ENCODE data around the gene MED12L.

MED12L gene

GRCh38 chr3:151467069-151467468 lies 381.6 kb downstream of the MED12L start:
- POLR2A ChIA-PET, result no interaction called here
- no peak overlapping the region for H3K4me3 ChIP-seq (ENCODE audit: low read depth, low read length)
- CTCF ChIA-PET, result interaction anchor here (0.8 to 8.0 kb wide), 16 partner anchors 8 to 472 kb away, joined by 3 to 77 read pairs (median 6); partner anchors contain the start of gene IGSF10
- no peak for DNase-seq (ENCODE audit: low read depth, low spot score)
- TF ChIP-seq CTCF (IDR thresholded peaks at IDR 0.05; ENCODE audit: insufficient read depth, low read length, missing control alignments), result no peak

- no peak overlapping the region for H3K4me3 ChIP-seq (ENCODE audit: low read depth, low read length)
- CTCF ChIA-PET, result interaction anchor here (0.6 to 8.0 kb wide), 30 partner anchors 9 to 508 kb away, joined by 3 to 77 read pairs (median 4); partner anchors contain the start of gene IGSF10
- POLR2A ChIA-PET, result no interaction called here
- TF ChIP-seq CTCF (IDR thresholded peaks at IDR 0.05; ENCODE audit: insufficient read depth, low read length, missing control alignments), result peak; percentile 77
- no peak for DNase-seq (ENCODE audit: low read depth, low spot score)
These were observed 382.9 kb downstream of the MED12L start for GRCh38 chr3:151468284-151468917.

- no peak for TF ChIP-seq CTCF (IDR thresholded peaks at IDR 0.05; ENCODE audit: insufficient read depth, low read length, missing control alignments)
- no peak for DNase-seq (ENCODE audit: low read depth, low spot score)
- no peak overlapping the region for H3K4me3 ChIP-seq (ENCODE audit: low read depth, low read length)
- CTCF ChIA-PET, result interaction anchor here (1.6 kb wide), 1 partner anchor 8 kb away, joined by 13 read pairs; no protein-coding TSS in a partner anchor
- POLR2A ChIA-PET, result no interaction called here
These were observed 391.0 kb downstream of the MED12L start for GRCh38 chr3:151476344-151477018.

GRCh38 chr3:151477591-151478334 lies 392.3 kb downstream of the MED12L start:
- no peak for DNase-seq (ENCODE audit: low read depth, low spot score)
- ChIA-PET POLR2A (no interaction called here), CTCF (interaction anchor here (1.6 kb wide), 1 partner anchor 10 kb away, joined by 13 read pairs; no protein-coding TSS in a partner anchor)
- H3K4me3 ChIP-seq (ENCODE audit: low read depth, low read length), result no peak overlapping the region
- TF ChIP-seq CTCF (IDR thresholded peaks at IDR 0.05; ENCODE audit: insufficient read depth, low read length, missing control alignments), result no peak

GRCh38 chr3:151478335-151478697 lies 392.9 kb downstream of the MED12L start:
- no peak overlapping the region for H3K4me3 ChIP-seq (ENCODE audit: low read depth, low read length)
- CTCF ChIA-PET, result interaction anchor here (2.4 kb wide), 1 partner anchor 11 kb away, joined by 21 read pairs; no protein-coding TSS in a partner anchor
- no peak for TF ChIP-seq CTCF (IDR thresholded peaks at IDR 0.05; ENCODE audit: insufficient read depth, low read length, missing control alignments)
- DNase-seq (ENCODE audit: low read depth, low spot score), result no peak
- POLR2A ChIA-PET, result no interaction called here

GRCh38 chr3:151479452-151479851 lies 394.0 kb downstream of the MED12L start:
- POLR2A ChIA-PET, result no interaction called here

More at GRCh38 chr3:151479452-151479851, 394.0 kb downstream of the MED12L start:
- no peak overlapping the region for H3K4me3 ChIP-seq (ENCODE audit: low read depth, low read length)
- CTCF ChIA-PET, result interaction anchor here (2.4 kb wide), 1 partner anchor 12 kb away, joined by 21 read pairs; no protein-coding TSS in a partner anchor
- TF ChIP-seq CTCF (IDR thresholded peaks at IDR 0.05; ENCODE audit: insufficient read depth, low read length, missing control alignments), result no peak
- no peak for DNase-seq (ENCODE audit: low read depth, low spot score)

Data from AG04449 (cell line).